ENCODE results near the gene ARHGAP15.

Gene ARHGAP15

GRCh38 chr2:143417428-143417827, 288.2 kb downstream of the ARHGAP15 start:
- no peak for DNase-seq

- DNase-seq: no peak
Measured at GRCh38 chr2:143420313-143420712, 291.1 kb downstream of the ARHGAP15 start.

DNA sequence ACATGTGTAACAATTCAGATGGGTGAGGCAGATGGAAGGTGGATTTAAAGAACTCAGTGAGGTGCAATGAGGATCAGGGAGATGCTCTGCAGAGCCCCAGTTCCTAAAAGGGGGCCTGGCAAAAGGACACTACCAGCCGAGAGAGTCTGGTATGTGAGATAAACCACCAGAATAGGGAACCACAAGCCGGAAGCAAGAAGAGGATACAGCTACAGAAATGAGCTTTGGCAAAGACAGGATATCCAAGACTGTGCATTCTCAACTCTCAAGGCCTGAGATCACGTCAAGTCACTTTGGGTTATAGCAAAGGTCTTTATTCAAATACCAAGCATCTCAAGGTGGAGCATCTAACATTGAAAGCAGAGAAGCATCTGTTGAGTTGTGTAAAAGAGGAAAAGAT, 293.5 kb downstream of the ARHGAP15 start:
- DNase-seq: no peak

- DNase-seq: no peak
Measured at GRCh38 chr2:143425896-143426295, 296.7 kb downstream of the ARHGAP15 start.

DNA sequence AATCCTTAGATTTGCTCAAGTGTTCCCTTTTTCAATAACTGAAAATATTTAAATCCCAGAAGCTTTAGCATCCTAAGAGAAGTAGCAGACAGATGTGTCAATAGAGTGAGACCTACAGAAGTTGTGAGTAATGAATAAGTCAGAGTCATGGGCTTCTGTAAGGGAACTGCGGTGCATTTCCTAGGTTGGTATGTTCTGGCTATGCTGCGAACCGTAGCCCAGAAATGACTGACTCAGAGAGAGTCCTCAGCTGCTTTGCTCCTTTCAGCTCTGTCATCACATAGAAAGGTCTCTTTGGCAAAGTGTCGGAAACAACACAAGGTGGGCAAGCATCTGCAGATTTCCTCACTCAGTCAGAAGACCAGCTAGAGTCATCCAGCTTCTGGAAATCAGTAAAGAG, 297.1 kb downstream of the ARHGAP15 start:
- no peak for DNase-seq

- no peak for DNase-seq
Measured at GRCh38 chr2:143428700-143429099, 299.5 kb downstream of the ARHGAP15 start.

GRCh38 chr2:143429932-143430679, 300.9 kb downstream of the ARHGAP15 start:
- no peak for DNase-seq

DNA sequence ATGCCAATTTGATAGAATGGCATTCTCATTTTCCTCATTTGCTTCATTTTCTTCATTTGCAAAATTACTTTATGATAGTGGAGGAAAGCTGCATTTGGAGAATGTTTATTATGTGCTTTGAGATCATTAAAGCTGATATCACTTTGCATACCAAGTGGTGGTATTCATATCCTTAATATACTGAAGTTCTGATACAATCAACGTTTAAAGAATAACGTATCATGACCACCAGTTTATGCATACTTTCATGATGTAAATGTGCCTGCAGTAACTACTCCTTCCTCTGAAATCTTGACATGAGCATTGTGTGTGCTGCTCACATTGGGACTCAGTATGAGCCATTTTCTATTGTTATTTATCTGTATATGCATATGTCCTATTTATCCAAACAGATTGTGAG, 302.1 kb downstream of the ARHGAP15 start:
- no peak for DNase-seq

GRCh38 chr2:143433251-143433650, 304.0 kb downstream of the ARHGAP15 start:
- no peak for DNase-seq

DNA sequence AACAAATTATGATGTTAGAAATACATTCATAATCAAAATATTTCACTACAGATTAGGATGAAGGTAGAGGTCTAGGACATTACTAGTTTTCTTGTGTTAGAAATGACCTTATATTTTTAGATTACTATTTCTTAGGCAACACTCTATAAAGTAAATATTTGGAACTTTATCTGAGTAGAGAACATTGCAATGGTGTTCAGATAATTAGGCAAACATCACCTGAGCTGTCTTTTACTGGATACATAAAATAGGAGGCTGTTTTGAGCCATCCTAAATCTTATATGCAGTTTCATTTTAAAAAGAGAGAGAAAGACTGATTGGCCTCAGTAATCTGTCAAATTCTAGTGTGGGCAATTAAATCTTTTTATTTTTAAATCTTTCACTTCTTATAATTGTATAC, 304.6 kb downstream of the ARHGAP15 start:
- no peak for DNase-seq

DNA sequence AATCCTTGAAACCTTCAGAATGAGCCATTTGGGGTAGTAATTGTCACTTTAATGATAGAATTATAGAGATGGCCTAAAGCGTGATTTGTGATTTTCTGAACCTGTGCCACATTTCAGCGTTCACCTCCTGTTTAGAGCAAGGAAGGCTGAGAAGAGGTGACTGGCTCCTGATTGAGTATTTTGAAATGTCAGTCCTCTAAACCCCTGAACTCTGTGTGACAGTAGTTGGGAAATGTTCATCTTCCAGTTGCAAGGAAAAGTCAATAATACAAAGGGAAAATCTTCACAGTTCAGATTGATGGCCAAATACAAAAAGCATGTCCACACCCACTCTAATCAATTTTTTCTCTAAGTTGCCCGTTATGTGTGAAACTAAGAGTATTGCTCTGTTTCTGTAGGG, 305.2 kb downstream of the ARHGAP15 start:
- no peak for DNase-seq

GRCh38 chr2:143435131-143435530, 305.9 kb downstream of the ARHGAP15 start:
- no peak for DNase-seq

GRCh38 chr2:143436951-143437350, 307.7 kb downstream of the ARHGAP15 start:
- DNase-seq: no peak

DNA sequence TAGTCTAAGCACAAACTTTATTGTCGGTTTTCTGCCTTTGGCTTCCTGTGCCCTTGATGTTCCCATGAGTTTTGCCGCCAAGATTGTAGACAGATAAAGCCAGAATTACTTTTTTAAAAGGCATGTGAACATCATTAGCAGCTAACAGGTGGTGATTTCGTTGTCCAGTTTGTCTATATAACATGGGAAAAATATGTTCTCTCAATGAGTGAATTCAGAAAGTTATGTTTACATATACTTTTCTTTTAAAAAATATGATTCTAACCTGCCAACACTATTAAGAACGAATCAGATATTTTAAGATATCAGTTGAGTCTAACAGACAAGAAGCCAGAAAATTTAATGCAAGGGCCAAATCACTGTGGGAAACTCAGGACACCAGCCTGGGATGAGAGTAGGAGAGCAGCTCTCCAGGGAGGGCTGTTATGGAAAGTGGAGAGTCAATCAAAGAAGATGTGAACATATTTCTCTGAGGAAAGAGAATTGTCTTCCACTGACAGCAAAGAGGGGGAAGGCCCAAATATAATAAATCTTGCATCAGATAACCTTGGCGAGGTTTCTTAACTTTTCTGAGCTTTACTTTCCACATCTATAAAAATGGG, 311.3 kb downstream of the ARHGAP15 start:
- no peak for DNase-seq

DNA sequence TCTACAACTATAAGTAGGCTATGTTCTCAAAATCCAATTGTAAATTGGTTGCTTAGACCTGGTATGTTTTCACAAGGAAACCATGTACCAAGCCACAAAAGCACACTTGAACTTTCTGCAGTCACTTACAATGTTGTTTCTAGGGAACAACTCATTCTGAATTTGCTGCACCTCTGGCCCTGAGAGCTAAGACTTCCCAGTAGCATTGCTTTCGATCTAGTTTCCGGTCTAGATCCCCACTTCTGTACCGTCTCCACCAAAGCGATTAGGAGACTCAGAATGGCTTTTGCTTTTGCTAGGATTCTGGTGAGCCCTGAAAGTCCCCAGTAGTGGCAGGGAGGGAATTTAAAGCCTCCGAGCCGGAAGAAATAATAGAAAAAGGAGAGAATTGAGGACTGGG, 313.0 kb downstream of the ARHGAP15 start:
- no peak for DNase-seq

DNA sequence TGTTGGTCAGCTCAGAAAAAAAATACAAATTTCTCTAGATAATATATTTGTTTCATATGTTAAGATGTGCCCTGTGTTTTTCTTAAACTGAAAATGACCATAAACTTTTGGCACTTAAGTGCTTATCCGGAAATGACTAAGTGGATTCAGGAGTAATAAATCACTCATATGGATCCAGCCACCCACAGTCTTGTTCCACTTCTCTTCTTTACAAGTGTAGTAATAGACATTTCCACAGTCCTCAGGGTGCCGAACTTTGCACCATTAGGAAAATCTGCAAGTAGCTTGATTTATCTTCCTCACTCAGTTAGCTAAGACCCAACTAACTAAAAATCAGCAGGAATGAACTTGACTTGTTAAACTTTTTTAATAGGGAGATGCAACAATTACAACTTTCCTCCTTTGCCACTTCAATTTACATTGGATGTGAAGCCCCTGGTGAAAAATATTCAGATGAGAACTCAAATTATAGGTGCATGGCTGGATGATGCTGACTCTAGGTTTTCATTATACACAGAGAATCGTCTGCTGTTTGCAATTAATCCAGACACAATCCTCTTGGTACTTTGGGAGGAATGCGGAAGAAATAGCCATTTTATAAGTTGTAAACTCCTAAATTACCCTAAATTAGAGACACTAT, 322.5 kb downstream of the ARHGAP15 start:
- DNase-seq: no peak

- DNase-seq: no peak
Measured at GRCh38 chr2:143452817-143453451, 323.7 kb downstream of the ARHGAP15 start.

- no peak for DNase-seq
Measured at GRCh38 chr2:143453981-143454511, 324.8 kb downstream of the ARHGAP15 start.

GRCh38 chr2:143455317-143455716, 326.1 kb downstream of the ARHGAP15 start:
- DNase-seq: no peak

DNA sequence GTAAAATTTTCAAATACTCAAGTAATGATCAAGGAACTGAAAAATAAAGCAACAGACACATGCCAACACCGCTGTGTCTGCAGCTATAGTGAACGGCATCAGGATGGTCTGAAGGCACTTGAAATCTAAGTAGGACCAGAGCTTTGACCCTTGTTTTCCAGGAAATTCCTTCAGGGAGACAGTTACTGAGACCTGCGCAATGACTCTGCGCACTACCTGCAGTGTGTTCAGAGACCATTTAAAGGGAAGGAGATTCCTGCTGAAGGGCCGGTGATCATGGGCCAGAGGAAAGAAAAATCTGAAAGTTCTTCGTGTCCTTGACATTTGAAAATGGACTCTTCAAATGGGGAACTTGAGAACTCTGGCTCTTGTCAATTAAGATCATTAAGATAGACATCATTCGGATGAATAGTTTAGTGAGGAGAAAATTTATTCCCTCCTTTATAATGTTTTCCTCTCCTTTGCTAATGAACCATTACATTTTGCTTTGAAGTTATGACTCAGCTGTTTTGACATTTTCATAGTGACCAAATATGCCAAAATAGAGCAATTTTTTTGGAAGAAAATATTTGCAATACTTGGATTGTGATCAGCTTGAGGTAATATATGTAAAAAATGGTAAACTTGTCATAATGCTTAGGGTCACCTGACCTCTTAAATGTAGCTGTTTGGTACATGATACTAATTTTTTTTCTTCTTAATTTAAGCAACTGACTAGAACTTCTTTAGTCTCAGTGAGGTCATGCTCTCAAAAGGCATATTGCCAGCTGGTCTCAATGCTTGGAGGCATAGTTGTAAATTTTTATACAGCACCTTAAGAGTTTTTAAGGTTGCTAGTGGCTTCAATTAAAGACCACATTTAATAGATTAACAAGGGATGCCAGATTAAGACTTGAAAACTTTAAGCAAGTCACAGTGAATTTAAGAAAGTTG, 329.3 kb downstream of the ARHGAP15 start:
- no peak for DNase-seq

DNA sequence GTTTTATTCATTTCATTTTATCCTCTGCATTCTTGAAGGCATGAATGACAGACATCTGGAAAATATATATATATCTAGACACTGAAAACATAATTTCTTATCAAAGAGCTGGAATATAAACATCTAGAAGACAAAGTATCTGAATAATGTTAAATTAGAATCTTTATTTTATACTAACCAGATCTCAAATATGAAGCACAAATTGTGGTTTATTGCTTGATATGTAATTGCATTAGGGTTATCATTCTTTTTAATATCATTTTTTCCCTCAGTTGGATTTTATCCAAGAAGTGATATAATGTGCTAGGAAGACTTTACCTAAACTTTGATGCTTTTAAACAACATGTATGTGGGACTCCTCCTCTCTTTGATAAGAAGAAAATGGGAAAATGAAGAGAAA, 331.2 kb downstream of the ARHGAP15 start:
- no peak for DNase-seq

GRCh38 chr2:143463719-143464118, 334.5 kb downstream of the ARHGAP15 start:
- DNase-seq: no peak
